Right forelimb (tissue), 1 donor: ENCODE data around the gene ASF1B.

ENCODE experiments used
- DNase-seq: peaks from one replicate; pipeline ENCODE4 v3.0.0-alpha.2; 2018

The ASF1B gene

GRCh38 chr19:14105680-14106079 lies 30.7 kb downstream of the ASF1B start:
- DNase-seq, result no peak

GRCh38 chr19:14103310-14103709 lies 33.1 kb downstream of the ASF1B start:
- DNase-seq, result no peak

GRCh38 chr19:14102756-14103155 lies 33.6 kb downstream of the ASF1B start:
- no peak for DNase-seq

- DNase-seq, result no peak
These were observed 34.2 kb downstream of the ASF1B start for GRCh38 chr19:14102102-14102696.

GRCh38 chr19:14101003-14101545 lies 35.3 kb downstream of the ASF1B start:
- DNase-seq, result no peak

GRCh38 chr19:14097532-14098151 lies 38.7 kb downstream of the ASF1B start:
- no peak for DNase-seq

GRCh38 chr19:14096272-14096992 lies 40.0 kb downstream of the ASF1B start:
- DNase-seq, result no peak

GRCh38 chr19:14094854-14095253 lies 41.5 kb downstream of the ASF1B start:
- DNase-seq, result no peak

GRCh38 chr19:14093117-14093823 lies 43.1 kb downstream of the ASF1B start:
- no peak for DNase-seq

GRCh38 chr19:14091813-14092462 lies 44.5 kb downstream of the ASF1B start:
- DNase-seq, result peak; percentile 63

- no peak for DNase-seq
These were observed 45.1 kb downstream of the ASF1B start for GRCh38 chr19:14091081-14091812.

- DNase-seq, result peak; percentile 94
These were observed 45.8 kb downstream of the ASF1B start, which contains the start of gene SAMD1 for GRCh38 chr19:14090509-14091080. TSS of gene SAMD1 (minus strand) at chr19:14090751.

GRCh38 chr19:14089662-14090508 lies 46.5 kb downstream of the ASF1B start:
- DNase-seq, result peak; percentile 65

- no peak for DNase-seq
These were observed 47.1 kb downstream of the ASF1B start for GRCh38 chr19:14089412-14089661.

GRCh38 chr19:14088634-14089411 lies 47.6 kb downstream of the ASF1B start:
- DNase-seq, result no peak

GRCh38 chr19:14086098-14086497 lies 50.3 kb downstream of the ASF1B start:
- no peak for DNase-seq

- no peak for DNase-seq
These were observed 50.9 kb downstream of the ASF1B start, which contains the start of gene C19orf67 for GRCh38 chr19:14085309-14085995. TSS of gene C19orf67 (minus strand) at chr19:14085783. CDS start at chr19:14085627, 156 bp downstream.

GRCh38 chr19:14082675-14082960 lies 53.8 kb downstream of the ASF1B start:
- no peak for DNase-seq
